WERI-Rb-1 (cell line): Measurements from ENCODE around the gene ANKS1A.

Experiments used
- DNase-seq: peaks from one replicate; pipeline ENCODE4 v3.0.0-alpha.2; 2020
- H3K27ac ChIP-seq: fragments of 250-450 bp; sonication (Bioruptor Pico); 2 replicates; pipeline ENCODE4 v1.5.1; 2020; ENCODE audit warnings: mild to moderate bottlenecking, moderate library complexity
- H3K27me3 ChIP-seq: fragments of 250-450 bp; sonication (Bioruptor Pico); 2 replicates; pipeline ENCODE4 v1.5.1; 2021; ENCODE audit warnings: mild to moderate bottlenecking, low read depth, moderate library complexity; ENCODE audit not compliant: insufficient read depth, severe bottlenecking
- H3K36me3 ChIP-seq: fragments of 250-450 bp; sonication (Bioruptor Pico); 2 replicates; pipeline ENCODE4 v1.5.1; 2020; ENCODE audit warnings: mild to moderate bottlenecking, moderate library complexity
- H3K4me3 ChIP-seq: 2 replicates; pipeline ENCODE4 v1.5.1; 2011; ENCODE audit warnings: low read depth, mild to moderate bottlenecking, control low read depth, low read length
- H3K9me3 ChIP-seq: fragments of 250-450 bp; sonication (Bioruptor Pico); 2 replicates; pipeline ENCODE4 v1.5.1; 2021; ENCODE audit warnings: mild to moderate bottlenecking, moderate library complexity; ENCODE audit not compliant: severe bottlenecking
- TF ChIP-seq, protein P1 (sequence below): IDR thresholded peaks from 2 replicates; pipeline ENCODE4 v1.5.1; 2011; ENCODE audit warnings: low read depth, mild to moderate bottlenecking, control low read depth, inconsistent platforms, low read length

Gene ANKS1A

DNA sequence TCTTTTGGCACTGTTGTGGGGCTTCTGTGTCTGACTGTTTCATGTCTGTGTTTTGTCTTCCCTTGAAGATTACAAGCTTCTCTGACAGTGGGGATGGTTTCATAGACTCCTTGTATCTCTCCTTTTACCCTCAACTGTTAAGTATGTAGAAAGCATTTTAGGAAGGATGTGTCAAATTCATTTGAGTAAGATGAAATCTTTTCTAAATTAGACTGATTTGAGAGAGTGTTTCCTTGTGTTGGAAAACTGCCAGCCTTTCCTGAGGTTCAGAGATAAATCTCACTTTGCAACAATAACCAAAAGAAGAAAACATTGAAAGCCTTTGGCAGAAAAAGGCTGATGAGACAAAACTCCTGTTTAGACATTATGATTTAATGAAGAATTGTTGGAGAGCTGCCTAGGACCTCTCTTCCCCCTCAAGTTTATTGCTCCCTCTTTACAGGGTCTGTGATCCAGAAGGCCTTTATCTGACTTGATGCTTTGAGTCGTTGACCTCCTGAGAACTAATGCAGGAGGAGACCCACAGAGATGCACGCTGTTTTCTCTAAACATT, 68.3 kb downstream of the ANKS1A start:
- Histone ChIP-seq H3K4me3 (no peak overlapping the region), H3K27me3 (no peaks in the 10 kb centered on the region), H3K9me3 (no peaks in the 10 kb centered on the region), H3K27ac (no peak overlapping the region), H3K36me3 (no peaks in the 10 kb centered on the region)
- TF ChIP-seq, protein P1, sequence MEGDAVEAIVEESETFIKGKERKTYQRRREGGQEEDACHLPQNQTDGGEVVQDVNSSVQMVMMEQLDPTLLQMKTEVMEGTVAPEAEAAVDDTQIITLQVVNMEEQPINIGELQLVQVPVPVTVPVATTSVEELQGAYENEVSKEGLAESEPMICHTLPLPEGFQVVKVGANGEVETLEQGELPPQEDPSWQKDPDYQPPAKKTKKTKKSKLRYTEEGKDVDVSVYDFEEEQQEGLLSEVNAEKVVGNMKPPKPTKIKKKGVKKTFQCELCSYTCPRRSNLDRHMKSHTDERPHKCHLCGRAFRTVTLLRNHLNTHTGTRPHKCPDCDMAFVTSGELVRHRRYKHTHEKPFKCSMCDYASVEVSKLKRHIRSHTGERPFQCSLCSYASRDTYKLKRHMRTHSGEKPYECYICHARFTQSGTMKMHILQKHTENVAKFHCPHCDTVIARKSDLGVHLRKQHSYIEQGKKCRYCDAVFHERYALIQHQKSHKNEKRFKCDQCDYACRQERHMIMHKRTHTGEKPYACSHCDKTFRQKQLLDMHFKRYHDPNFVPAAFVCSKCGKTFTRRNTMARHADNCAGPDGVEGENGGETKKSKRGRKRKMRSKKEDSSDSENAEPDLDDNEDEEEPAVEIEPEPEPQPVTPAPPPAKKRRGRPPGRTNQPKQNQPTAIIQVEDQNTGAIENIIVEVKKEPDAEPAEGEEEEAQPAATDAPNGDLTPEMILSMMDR: no peak
- no peak for DNase-seq

DNA sequence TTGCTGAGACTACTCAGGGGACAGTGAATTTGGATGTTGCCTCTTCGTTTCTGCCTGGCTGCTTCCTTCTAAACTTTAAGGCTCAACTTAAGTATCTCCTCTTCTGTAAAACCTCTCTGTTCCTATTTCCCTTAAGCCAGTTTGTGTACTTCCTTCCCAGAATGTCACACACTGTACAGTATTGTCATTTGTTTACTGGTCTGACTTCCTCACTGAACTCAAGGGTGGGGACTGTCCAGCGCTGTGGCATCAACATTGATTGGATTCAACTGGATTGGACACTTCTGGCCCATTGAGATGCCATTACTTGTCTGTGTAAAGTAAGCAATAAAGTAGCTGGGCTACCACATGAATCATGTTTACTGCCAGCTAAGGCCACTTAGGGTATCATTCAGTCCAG, 69.7 kb downstream of the ANKS1A start:
- Histone ChIP-seq H3K36me3 (no peaks in the 10 kb centered on the region), H3K27ac (no peak overlapping the region), H3K27me3 (no peaks in the 10 kb centered on the region), H3K4me3 (no peak overlapping the region), H3K9me3 (no peaks in the 10 kb centered on the region)
- TF ChIP-seq, protein P1: no peak
- no peak for DNase-seq

DNA sequence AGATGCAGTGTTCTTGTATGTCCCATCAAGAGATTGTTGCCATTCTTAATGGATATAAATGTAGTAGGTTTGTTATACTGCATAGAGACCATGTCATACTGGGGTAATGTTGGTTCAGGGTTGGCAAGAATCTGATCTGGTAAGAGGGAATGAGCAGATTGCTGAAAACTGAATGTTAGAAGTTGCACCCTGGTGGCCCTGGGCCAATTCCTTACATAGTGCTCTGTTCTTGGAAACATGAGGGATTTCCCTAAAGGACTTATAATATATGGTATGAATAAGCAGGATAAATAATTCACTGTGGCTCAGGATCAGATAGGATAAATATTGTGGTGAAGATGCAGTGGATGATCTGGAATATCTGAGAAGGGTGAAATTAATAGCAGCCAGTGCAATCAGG, 70.2 kb downstream of the ANKS1A start:
- Histone ChIP-seq H3K27ac (no peak overlapping the region), H3K36me3 (no peaks in the 10 kb centered on the region), H3K27me3 (no peaks in the 10 kb centered on the region), H3K4me3 (no peak overlapping the region), H3K9me3 (no peaks in the 10 kb centered on the region)
- no peak for DNase-seq
- TF ChIP-seq, protein P1: no peak

DNA sequence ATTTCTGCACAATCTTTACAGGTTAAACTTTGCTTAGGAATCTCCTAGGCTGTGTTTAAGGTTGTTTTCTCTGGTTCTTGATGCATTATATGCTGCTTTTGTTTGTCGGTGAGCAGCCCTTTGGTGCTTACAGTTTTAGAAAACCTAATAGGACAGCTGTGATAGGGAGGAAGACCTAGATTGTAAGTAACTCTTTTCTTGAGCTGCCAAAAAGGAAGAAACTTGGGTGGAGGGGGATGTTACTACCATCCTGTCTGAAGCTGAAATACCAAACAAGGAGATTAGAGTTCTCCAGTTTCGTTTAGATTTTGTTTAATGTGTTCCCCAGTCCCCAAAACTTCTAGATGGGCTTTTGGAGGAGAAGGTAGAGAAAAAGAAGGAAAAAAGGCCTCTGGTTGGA, 72.0 kb downstream of the ANKS1A start:
- Histone ChIP-seq H3K27me3 (no peaks in the 10 kb centered on the region), H3K27ac (no peak overlapping the region), H3K9me3 (no peaks in the 10 kb centered on the region), H3K36me3 (no peaks in the 10 kb centered on the region), H3K4me3 (no peak overlapping the region)
- DNase-seq: no peak
- TF ChIP-seq, protein P1: no peak

DNA sequence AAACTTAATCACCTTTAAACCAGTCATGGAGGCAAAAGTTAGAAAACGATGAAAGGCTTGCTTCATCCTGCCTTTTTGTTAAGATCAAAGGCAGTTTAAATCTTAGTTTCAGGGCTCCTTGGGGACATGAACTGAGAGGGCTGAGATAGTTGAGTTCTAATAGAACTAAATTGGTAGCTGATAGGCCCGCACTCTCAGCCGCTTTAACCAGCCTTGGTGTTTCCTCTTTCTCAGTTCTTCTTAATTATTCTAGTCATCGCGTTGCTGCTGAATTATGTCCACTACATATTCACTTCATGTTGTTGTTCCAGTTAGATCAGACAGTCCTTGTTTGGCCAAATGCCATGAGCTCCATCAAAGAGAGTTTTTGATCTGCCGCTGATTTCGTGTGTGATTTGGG, 72.5 kb downstream of the ANKS1A start:
- Histone ChIP-seq H3K27me3 (no peaks in the 10 kb centered on the region), H3K36me3 (no peaks in the 10 kb centered on the region), H3K9me3 (no peaks in the 10 kb centered on the region), H3K4me3 (no peak overlapping the region), H3K27ac (no peak overlapping the region)
- DNase-seq: no peak
- TF ChIP-seq, protein P1: no peak

DNA sequence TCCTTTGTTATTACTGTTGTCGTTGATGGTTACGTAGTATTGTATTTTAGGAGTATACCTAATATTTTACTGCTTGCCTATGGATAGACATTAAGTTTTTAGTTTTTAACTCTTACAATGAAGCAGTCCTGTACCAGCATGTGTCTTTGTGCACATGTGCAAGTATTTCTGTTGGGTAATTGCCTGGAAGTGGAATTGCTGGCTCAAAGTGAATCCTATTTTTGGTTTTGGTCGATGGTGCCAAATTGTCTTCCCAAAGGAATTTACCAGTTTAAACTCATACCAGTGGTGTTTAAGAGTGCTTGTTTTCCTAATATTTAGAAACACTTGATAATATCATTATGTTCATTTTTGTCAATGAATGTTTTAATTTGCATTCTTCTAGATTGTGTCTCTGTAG, 75.5 kb downstream of the ANKS1A start:
- DNase-seq: no peak
- H3K27me3 ChIP-seq: no peaks in the 10 kb centered on the region
- H3K27ac ChIP-seq: no peak overlapping the region
- no peaks in the 10 kb centered on the region for H3K36me3 ChIP-seq
- no peak overlapping the region for H3K4me3 ChIP-seq
- TF ChIP-seq, protein P1: no peak
- no peaks in the 10 kb centered on the region for H3K9me3 ChIP-seq
